GM13977 (cell line): ENCODE results near the gene PPP2R2B.

Experiments
- DNase-seq: peaks from one replicate; pipeline ENCODE4 v3.0.0; 2012; ENCODE audit warnings: low spot score
- in situ Hi-C: fragments of 300-500 bp; cut with MboI; formaldehyde crosslinking; loops from one replicate; pipeline ENCODE4 v1.12.0; 2022; ENCODE audit warnings: low sequenced_read_pairs, low pct_unique_long_range_greater_than_20kb, mixed read lengths, inconsistent platforms; ENCODE audit not compliant: unreplicated experiment
- TF ChIP-seq, protein P1 (sequence below): IDR thresholded peaks from 2 replicates; pipeline ENCODE4 v1.5.1; 2012; ENCODE audit warnings: mild to moderate bottlenecking, control low read depth; ENCODE audit not compliant: insufficient read depth; ENCODE audit errors: extremely low read depth, missing control alignments

PPP2R2B gene

DNA sequence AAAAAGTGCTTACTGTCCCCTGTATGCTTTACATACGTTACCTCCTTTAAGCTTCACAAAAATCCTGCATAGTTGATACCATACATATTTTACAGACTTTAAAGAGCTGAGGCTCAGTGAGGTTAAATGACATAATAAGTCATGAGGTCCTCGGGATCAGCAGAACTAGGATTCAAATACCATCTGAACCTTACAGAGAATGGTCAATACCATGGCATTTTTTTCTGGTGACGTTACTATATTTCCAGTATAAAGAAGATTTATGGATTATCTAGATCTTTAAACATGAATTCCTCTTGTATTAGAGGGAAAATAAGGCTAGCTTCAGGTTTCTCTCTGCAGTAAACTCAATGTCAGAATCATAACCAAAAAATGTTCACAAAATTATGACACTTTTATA is 208.9 kb downstream of the PPP2R2B start:
- TF ChIP-seq, protein P1, sequence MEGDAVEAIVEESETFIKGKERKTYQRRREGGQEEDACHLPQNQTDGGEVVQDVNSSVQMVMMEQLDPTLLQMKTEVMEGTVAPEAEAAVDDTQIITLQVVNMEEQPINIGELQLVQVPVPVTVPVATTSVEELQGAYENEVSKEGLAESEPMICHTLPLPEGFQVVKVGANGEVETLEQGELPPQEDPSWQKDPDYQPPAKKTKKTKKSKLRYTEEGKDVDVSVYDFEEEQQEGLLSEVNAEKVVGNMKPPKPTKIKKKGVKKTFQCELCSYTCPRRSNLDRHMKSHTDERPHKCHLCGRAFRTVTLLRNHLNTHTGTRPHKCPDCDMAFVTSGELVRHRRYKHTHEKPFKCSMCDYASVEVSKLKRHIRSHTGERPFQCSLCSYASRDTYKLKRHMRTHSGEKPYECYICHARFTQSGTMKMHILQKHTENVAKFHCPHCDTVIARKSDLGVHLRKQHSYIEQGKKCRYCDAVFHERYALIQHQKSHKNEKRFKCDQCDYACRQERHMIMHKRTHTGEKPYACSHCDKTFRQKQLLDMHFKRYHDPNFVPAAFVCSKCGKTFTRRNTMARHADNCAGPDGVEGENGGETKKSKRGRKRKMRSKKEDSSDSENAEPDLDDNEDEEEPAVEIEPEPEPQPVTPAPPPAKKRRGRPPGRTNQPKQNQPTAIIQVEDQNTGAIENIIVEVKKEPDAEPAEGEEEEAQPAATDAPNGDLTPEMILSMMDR, result no peak
- no peak for DNase-seq
- in situ Hi-C loops, result loop anchor here (25.0 kb wide), 1 partner anchor 293 kb away; no protein-coding TSS in a partner anchor

DNA sequence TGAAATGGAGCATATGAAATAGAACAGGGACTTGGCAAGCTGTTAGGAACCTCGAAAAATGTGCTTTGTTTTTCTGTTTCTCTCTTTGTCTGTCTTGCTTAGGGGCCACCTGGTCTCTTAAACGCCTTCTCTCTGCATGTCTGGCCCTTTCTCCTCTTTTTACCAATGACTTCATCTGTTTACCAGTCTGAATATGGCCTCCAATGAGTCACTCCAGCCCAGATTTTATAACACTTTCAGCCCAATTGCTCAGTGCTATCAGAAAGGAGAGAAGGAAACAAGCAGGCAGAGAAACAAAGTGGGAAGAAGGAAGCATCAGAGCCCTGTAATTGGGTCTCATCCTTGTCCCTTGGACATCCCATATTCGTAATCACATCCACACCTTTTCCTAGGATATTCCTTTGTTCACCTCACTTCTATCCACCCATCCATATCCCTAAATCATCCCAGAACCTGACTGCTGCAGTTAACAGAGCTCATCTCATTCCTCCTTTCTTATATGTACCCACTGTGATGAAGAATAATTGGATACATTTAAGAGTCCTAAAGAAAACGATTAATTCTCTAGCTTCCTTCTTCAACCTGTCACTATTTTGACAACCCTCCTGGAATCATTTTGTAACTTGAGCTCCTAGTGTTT is 210.8 kb downstream of the PPP2R2B start:
- TF ChIP-seq, protein P1, result no peak
- in situ Hi-C loops, result loop anchor here (25.0 kb wide), 1 partner anchor 295 kb away; no protein-coding TSS in a partner anchor
- no peak for DNase-seq

DNA sequence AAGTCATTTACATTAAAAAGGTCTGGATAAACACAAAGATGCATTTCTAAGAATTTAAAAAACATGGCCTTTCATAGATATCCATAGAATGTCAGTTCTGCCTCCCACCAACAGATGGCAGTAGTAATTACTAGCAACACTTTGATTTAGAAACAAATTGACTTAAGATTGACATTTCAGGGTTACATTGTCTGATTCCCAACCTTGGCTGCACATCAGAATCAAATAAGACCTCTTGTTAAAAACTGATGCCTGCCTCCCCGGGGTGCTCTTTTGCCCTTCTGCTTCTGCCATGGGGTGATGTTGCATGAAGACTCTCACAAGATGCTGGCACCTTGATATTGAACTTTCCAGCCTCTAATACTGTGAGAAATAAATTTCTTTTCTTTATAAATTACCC is 216.3 kb downstream of the PPP2R2B start:
- TF ChIP-seq, protein P1, result peak; percentile 44
- in situ Hi-C loops, result loop anchor here (25.0 kb wide), 1 partner anchor 300 kb away; no protein-coding TSS in a partner anchor
- DNase-seq, result peak; percentile 10

DNA sequence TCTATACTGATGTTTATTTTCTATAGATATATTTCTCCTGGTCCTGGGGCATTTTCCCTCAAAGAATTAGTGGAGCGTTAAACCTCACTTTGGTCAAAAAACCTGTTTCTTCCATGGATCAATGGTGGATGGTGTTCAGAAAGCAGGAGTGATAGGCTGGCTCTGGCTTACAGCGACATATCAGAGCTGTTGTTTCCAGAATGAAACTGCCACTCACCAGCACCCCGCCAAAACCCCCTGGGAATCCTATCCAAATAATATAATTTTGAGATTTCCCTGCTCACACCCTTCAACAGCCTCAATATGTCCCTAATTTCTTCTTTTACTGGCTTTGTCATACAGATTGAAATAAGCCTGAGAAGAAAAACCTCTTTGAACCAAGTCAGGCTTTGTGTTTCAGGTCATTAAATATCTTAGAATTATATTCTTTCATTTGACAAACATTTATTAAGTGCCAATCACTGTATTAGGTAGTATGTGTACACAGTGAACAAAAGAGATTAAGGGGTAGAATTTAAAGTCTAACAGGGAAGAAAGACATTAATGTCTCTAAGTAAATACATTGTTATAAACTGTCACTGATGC is 218.1 kb downstream of the PPP2R2B start:
- DNase-seq, result no peak
- TF ChIP-seq, protein P1, result no peak
- in situ Hi-C loops, result loop anchor here (25.0 kb wide), 1 partner anchor 302 kb away; no protein-coding TSS in a partner anchor

DNA sequence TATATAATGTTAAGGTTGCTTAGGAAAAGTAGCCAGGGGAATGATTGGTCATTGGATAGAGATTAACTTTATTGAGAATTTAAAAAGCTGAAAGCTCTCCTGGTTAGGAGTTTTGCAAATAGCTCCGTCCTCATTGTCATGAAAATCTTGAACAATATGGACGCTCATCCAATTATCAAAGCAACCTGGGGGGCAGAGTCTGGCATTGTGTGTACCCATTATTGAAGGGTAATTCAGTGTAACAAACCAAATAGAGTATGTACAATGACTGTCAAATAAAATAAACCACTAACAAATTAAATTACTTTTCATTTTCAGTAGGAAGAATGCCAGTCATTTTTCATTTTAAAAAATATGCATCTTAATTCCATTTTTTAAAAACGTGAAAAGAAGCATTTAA is 218.6 kb downstream of the PPP2R2B start:
- in situ Hi-C loops, result loop anchor here (25.0 kb wide), 1 partner anchor 302 kb away; no protein-coding TSS in a partner anchor
- TF ChIP-seq, protein P1, result no peak
- no peak for DNase-seq

DNA sequence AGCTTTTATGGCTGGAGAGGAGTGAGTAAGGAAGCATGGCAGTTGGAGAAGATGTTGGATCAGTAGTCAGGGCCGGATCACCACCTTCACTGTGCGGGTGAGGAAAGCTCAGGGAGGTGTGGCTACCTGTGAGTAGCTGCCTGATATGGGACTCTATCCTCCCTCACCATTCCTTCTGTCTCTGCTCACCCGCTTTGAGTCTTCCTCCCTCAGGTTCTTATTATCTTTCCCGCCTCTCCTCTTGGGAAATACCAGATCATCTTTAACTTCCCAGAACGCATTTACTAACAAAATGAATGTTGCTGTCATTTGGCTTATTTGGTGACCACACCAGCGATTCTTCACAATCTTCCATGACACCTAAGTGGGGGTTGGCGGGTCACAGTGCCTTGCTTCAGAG is 221.9 kb downstream of the PPP2R2B start:
- in situ Hi-C loops, result loop anchor here (25.0 kb wide), 1 partner anchor 306 kb away; no protein-coding TSS in a partner anchor
- no peak for DNase-seq
- TF ChIP-seq, protein P1, result no peak
